GM12878 (cell line): Measurements from ENCODE around the gene FBXL14. TPM values are rescaled to one million over a fixed set of nuclear protein-coding genes. Genes with fewer than 3 reads are reported as not detected.

ENCODE experiments used
- ATAC-seq: fragments of 200-7000 bp; cut with Tn5 transposase; 3 replicates; pipeline ENCODE4 v1.9.1; 2020; ENCODE audit warnings: mild to moderate bottlenecking, moderate library complexity
- BruUV-seq: library from RNA; stranded (reverse); fragments of 400-500 nt; replicated peaks from 2 replicates; lab custom pipeline; 2021; lab: Mats Ljungman, UMichigan
- CTCF ChIA-PET: fragments of 300-600 bp; sonication (Branson Sonifier 250); formaldehyde crosslinking; extraction: SDS; loops from one replicate; lab custom pipeline; 2021; ENCODE audit warnings: inconsistent platforms; lab: Yijun Ruan, JAX
- POLR2A ChIA-PET: fragments of 350-600 bp; formaldehyde crosslinking; extraction: SDS; loops from one replicate; lab custom pipeline; 2021; ENCODE audit warnings: inconsistent platforms; lab: Charles Lee
- RAD21 ChIA-PET: fragments of 300-600 bp; sonication (Branson Sonifier 250); formaldehyde crosslinking; loops from one replicate; lab custom pipeline; 2023; ENCODE audit warnings: antibody characterized with exemption; ENCODE audit not compliant: unreplicated experiment; lab: Charles Lee
- SMC1A ChIA-PET: fragments of 300-600 bp; sonication (Branson Sonifier 250); formaldehyde crosslinking; loops from one replicate; lab custom pipeline; 2023; ENCODE audit not compliant: unreplicated experiment, uncharacterized antibody; lab: Charles Lee
- DNase-seq: peaks from one replicate; pipeline ENCODE4 v3.0.0-alpha.2; 2011; ENCODE audit warnings: low read depth, low spot score
- FAIRE-seq: peaks from 3 replicates; lab custom pipeline; 2011; peaks lifted over from hg19 to GRCh38; lab: Jason Lieb, UNC
- H2AFZ ChIP-seq: 2 replicates; pipeline ENCODE4 v1.6.0; 2011; ENCODE audit warnings: low read depth, low read length, control low read depth; ENCODE audit not compliant: control insufficient read depth
- H3K27ac ChIP-seq: 2 replicates; pipeline ENCODE4 v1.5.1; 2011; ENCODE audit warnings: control low read depth; ENCODE audit not compliant: control insufficient read depth, insufficient read depth
- H3K27me3 ChIP-seq, 2 experiments: replicated peaks in 1 of 2; 2 replicates each; pipeline versions ENCODE4 v1.6.0 to v1.6.1; 2011; ENCODE audit warnings: low read length in 1 of 2; ENCODE audit not compliant: control insufficient read depth in 2 of 2, insufficient read depth in 2 of 2
- H3K36me3 ChIP-seq, 2 experiments: 2 replicates each; pipeline ENCODE4 v1.5.1; 2011; ENCODE audit warnings: low read length in 1 of 2; ENCODE audit not compliant: control insufficient read depth in 2 of 2, insufficient read depth in 2 of 2
- H3K4me1 ChIP-seq: 2 replicates; pipeline ENCODE4 v1.6.1; 2011; ENCODE audit warnings: mild to moderate bottlenecking, low read length, moderate library complexity, mixed read lengths; ENCODE audit not compliant: control insufficient read depth, insufficient read depth
- H3K4me2 ChIP-seq: 2 replicates; pipeline ENCODE4 v1.6.0; 2011; ENCODE audit warnings: control low read depth; ENCODE audit not compliant: control insufficient read depth, insufficient read depth
- H3K4me3 ChIP-seq: fragments of 200-600 bp; sonication (generic); 2 replicates; pipeline ENCODE4 v1.5.1; 2016
- H3K79me2 ChIP-seq: 2 replicates; pipeline ENCODE4 v1.6.0; 2011; ENCODE audit warnings: low read length; ENCODE audit not compliant: control insufficient read depth, insufficient read depth
- H3K9ac ChIP-seq: 2 replicates; pipeline ENCODE4 v1.8.0; 2011; ENCODE audit warnings: low read length, control low read depth, mixed read lengths; ENCODE audit not compliant: control insufficient read depth, insufficient read depth
- H3K9me3 ChIP-seq: replicated peaks from 3 replicates; pipeline ENCODE4 v1.5.1; 2011; ENCODE audit warnings: mild to moderate bottlenecking, low read length; ENCODE audit not compliant: control insufficient read depth, insufficient read depth
- H4K20me1 ChIP-seq: 2 replicates; pipeline ENCODE4 v1.6.0; 2011; ENCODE audit not compliant: control insufficient read depth, insufficient read depth
- CHD2 ChIP-seq: IDR thresholded peaks from 2 replicates; pipeline ENCODE4 v1.6.1; 2011; ENCODE audit warnings: low read depth, low read length, improper control_type of control experiment, borderline replicate concordance
- GATAD2B ChIP-seq: fragments of 450-650 bp; conservative IDR thresholded peaks from 2 replicates; pipeline ENCODE4 v1.6.1; 2017; ENCODE audit warnings: low read depth, mild to moderate bottlenecking, moderate library complexity
- IKZF1 ChIP-seq: fragments of 450-650 bp; conservative IDR thresholded peaks from 2 replicates; pipeline ENCODE4 v1.6.1; 2017; ENCODE audit warnings: antibody characterized with exemption, mild to moderate bottlenecking
- KLF5 ChIP-seq: fragments of 450-650 bp; IDR thresholded peaks from 2 replicates; pipeline ENCODE4 v1.6.1; 2014; ENCODE audit warnings: mild to moderate bottlenecking; ENCODE audit not compliant: partially characterized antibody
- MAX ChIP-seq: IDR thresholded peaks from 2 replicates; pipeline ENCODE4 v1.6.1; 2012; ENCODE audit warnings: low read depth, low read length, improper control_type of control experiment
- NBN ChIP-seq: fragments of 450-650 bp; IDR thresholded peaks from 2 replicates; pipeline ENCODE4 v1.6.1; 2016
- TAF1 ChIP-seq: IDR thresholded peaks from 2 replicates; pipeline ENCODE4 v1.6.1; 2011; ENCODE audit warnings: mild to moderate bottlenecking, low read depth, low read length, borderline replicate concordance
- TCF3 ChIP-seq: IDR thresholded peaks from 2 replicates; pipeline ENCODE4 v1.6.1; 2012; ENCODE audit warnings: low read depth, mild to moderate bottlenecking, low read length, borderline replicate concordance; ENCODE audit not compliant: insufficient read depth
- WRNIP1 ChIP-seq: IDR thresholded peaks from 2 replicates; pipeline ENCODE4 v1.6.1; 2011; ENCODE audit warnings: low read depth, low read length, improper control_type of control experiment, borderline replicate concordance
- ZSCAN29 ChIP-seq: fragments of 450-650 bp; IDR thresholded peaks from 2 replicates; pipeline ENCODE4 v1.6.1; 2017; ENCODE audit warnings: mild to moderate bottlenecking, moderate library complexity
- WGBS: methylation state at CpG from one replicate; pipeline ENCODE4 v1.1.6; 2016; ENCODE audit warnings: low lambda C conversion rate; ENCODE audit not compliant: insufficient replicate concordance, insufficient coverage; ENCODE audit errors: missing lambda C conversion rate; 5-methylcytosine and 5-hydroxymethylcytosine counted together
- in situ Hi-C: fragments of 300-500 bp; cut with MboI; formaldehyde crosslinking; loops from 9 replicates; pipeline ENCODE4 v1.14.3; 2018; ENCODE audit warnings: mixed read lengths
- intact Hi-C: fragments of 100-400 bp; cut with micrococcal nuclease; formaldehyde crosslinking; loops from one replicate; pipeline ENCODE4 v1.14.2; 2022; ENCODE audit not compliant: unreplicated experiment
- polyA plus RNA-seq, 11 experiments: library from polyadenylated mRNA; depleted of rRNA in 4 of 11; unstranded in 6 of 11; stranded (reverse) in 5 of 11; fragments of >200 nt; fragmentation: Nextera tagmentation in 4 of 11; fragmentation: Illumina TruSeq in 1 of 11; extraction: Ambion mirVana in 4 of 11; extraction: Trizol in 1 of 11; gene quantifications; 1 replicate in 1 of 11; 2 replicates in 10 of 11; pipeline versions ENCODE4 v1.2.1 to v1.2.3, GENCODE V29; 2011 to 2016; ENCODE audit warnings: inconsistent platforms in 2 of 11, missing spikeins in 2 of 11, low read depth in 1 of 11
- total RNA-seq, 4 experiments: library from RNA; depleted of rRNA in 3 of 4; stranded (reverse); fragments of >200 nt in 3 of 4; fragmentation: Illumina TruSeq in 1 of 4; extraction: Trizol in 1 of 4; gene quantifications; 2 replicates each; pipeline versions ENCODE4 v1.2.1 to v1.2.3, GENCODE V29; 2013 to 2021
- TF ChIP-seq, protein P1 (sequence below): fragments of 450-650 bp; IDR thresholded peaks from 2 replicates; pipeline ENCODE4 v1.6.1; 2016; ENCODE audit warnings: mild to moderate bottlenecking
- TF ChIP-seq, protein P2 (sequence below), 3 experiments: IDR thresholded peaks in 2 of 3; conservative IDR thresholded peaks in 1 of 3; 2 replicates each; pipeline ENCODE4 v1.5.1; 2011; ENCODE audit warnings: low read depth in 3 of 3, low read length in 3 of 3, mild to moderate bottlenecking in 3 of 3, control low read depth in 2 of 3, moderate library complexity in 2 of 3, inconsistent platforms in 1 of 3, mixed read lengths in 1 of 3; ENCODE audit not compliant: control insufficient read depth in 2 of 3, insufficient read depth in 1 of 3; ENCODE audit errors: extremely low read depth in 1 of 3

The FBXL14 gene
- total and polyA plus RNA-seq, 10 of the 15 experiments (the other 5 are each of a cell fraction or from before 2014, with no cell fraction given), result 0.44 to 19.0 (median 2.9) TPM

DNA sequence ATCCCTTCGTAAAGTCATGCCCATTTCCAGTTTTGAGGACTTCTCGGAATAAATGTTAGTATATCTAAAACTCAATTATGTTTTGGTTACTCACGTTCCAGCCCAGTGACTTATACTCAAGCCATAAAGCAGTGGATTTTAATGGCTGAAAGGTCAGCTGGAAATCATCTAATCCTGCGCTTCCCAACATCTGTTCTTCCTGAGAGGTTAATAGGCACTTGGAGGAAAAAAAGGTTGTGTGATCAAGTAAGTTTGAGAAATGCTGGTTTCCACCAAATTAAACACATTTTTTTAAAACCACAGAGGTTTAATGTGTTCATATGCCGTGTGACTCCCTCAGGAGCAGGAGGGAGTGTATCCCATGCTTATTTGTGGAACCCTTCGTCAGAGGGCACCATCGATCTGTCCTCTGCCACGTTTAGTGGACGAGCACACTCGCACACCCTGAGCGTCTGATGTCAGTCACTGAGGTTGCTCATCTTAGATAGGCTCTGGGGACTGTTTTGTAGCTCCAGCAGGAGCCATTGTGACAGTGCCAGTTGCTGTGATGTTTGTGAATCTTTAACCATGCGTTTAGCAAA is 41.4 kb downstream of the FBXL14 start:
- SMC1A ChIA-PET, result interaction anchor here (1.1 to 2.6 kb wide), 5 partner anchors 12 to 449 kb away, joined by 3 to 20 read pairs (median 13); no protein-coding TSS in a partner anchor
- intact Hi-C loops (no loop called here), in situ Hi-C loops (no loop called here)
- peaks cover 2% of the 10 kb centered on the region for H3K79me2 ChIP-seq
- CTCF ChIA-PET, result interaction anchor here (1.0 to 3.8 kb wide), 7 partner anchors 8 to 435 kb away, joined by 3 to 28 read pairs (median 5); no protein-coding TSS in a partner anchor
- POLR2A ChIA-PET, result interaction anchor here (4.9 kb wide), 1 partner anchor 20 kb away, joined by 43 read pairs; no protein-coding TSS in a partner anchor
- H2AFZ ChIP-seq, result no peak overlapping the region
- H3K27me3 ChIP-seq, result no peaks in the 10 kb centered on the region
- H3K4me3 ChIP-seq, result no peak overlapping the region
- peaks cover 24% of the 10 kb centered on the region for H3K4me1 ChIP-seq
- no peaks in the 10 kb centered on the region for H3K36me3 ChIP-seq
- BruUV-seq, result no TSS peak
- no peak overlapping the region for H3K27ac ChIP-seq
- RAD21 ChIA-PET, result interaction anchor here (0.7 to 3.5 kb wide), 7 partner anchors 10 to 70 kb away, joined by 3 to 43 read pairs (median 4); no protein-coding TSS in a partner anchor
- no peaks in the 10 kb centered on the region for H4K20me1 ChIP-seq
- H3K9ac ChIP-seq, result no peak overlapping the region
- no peak for ATAC-seq
- DNase-seq, result no peak
- H3K4me2 ChIP-seq, result no peak overlapping the region
- FAIRE-seq, result no peak
- 95% methylated on average over 12 of the region's 12 CpGs for WGBS
- TF ChIP-seq, protein P1, sequence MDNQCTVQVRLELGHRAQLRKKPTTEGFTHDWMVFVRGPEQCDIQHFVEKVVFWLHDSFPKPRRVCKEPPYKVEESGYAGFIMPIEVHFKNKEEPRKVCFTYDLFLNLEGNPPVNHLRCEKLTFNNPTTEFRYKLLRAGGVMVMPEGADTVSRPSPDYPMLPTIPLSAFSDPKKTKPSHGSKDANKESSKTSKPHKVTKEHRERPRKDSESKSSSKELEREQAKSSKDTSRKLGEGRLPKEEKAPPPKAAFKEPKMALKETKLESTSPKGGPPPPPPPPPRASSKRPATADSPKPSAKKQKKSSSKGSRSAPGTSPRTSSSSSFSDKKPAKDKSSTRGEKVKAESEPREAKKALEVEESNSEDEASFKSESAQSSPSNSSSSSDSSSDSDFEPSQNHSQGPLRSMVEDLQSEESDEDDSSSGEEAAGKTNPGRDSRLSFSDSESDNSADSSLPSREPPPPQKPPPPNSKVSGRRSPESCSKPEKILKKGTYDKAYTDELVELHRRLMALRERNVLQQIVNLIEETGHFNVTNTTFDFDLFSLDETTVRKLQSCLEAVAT, result peak; percentile 25; the same call in 1 of the 2 replicates
- TF ChIP-seq GATAD2B, result no peak
- H3K9me3 ChIP-seq, result peaks cover 9% of the 10 kb centered on the region; the same call in 2 of the 3 replicates

DNA sequence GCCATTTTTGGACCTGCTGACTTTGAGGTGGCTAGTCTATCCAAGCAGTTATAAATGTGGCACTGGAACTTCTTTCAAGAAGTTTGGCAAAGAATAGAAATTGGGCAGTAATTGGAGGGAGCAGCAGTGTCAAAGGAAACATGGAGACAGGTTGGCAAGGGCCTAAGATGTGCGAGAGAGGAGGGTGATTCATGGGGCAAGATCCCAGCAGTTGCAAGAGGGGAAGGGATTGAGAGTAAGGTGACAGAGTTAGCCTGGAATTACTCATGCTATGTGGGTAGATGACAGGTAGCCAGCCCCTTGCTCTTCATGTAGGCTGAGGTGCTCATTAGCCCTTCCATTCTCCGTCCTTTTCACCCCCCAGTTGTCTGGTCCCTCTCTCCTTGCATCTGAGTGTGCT is 42.2 kb downstream of the FBXL14 start:
- no TSS peak for BruUV-seq
- POLR2A ChIA-PET, result interaction anchor here (4.9 kb wide), 1 partner anchor 19 kb away, joined by 43 read pairs; no protein-coding TSS in a partner anchor
- no peak for TF ChIP-seq TAF1
- no peak for TF ChIP-seq KLF5
- TF ChIP-seq MAX, result no peak
- TF ChIP-seq IKZF1, result no peak
- TF ChIP-seq NBN, result no peak
- TF ChIP-seq, protein P2, sequence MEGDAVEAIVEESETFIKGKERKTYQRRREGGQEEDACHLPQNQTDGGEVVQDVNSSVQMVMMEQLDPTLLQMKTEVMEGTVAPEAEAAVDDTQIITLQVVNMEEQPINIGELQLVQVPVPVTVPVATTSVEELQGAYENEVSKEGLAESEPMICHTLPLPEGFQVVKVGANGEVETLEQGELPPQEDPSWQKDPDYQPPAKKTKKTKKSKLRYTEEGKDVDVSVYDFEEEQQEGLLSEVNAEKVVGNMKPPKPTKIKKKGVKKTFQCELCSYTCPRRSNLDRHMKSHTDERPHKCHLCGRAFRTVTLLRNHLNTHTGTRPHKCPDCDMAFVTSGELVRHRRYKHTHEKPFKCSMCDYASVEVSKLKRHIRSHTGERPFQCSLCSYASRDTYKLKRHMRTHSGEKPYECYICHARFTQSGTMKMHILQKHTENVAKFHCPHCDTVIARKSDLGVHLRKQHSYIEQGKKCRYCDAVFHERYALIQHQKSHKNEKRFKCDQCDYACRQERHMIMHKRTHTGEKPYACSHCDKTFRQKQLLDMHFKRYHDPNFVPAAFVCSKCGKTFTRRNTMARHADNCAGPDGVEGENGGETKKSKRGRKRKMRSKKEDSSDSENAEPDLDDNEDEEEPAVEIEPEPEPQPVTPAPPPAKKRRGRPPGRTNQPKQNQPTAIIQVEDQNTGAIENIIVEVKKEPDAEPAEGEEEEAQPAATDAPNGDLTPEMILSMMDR (IDR thresholded peaks at IDR 0.05 in 2 of 3, conservative IDR thresholded peaks at IDR 0.05 in 1 of 3; ENCODE audit: control insufficient read depth in 2 of 3, extremely low read depth in 1 of 3, insufficient read depth in 1 of 3, low read depth in 3 of 3, low read length in 3 of 3), result no peak
- no peak for TF ChIP-seq WRNIP1
- TF ChIP-seq CHD2, result no peak
- no peak for TF ChIP-seq ZSCAN29
- no peak for TF ChIP-seq TCF3

More for the DNA sequence above, 42.2 kb downstream of the FBXL14 start:
- Histone ChIP-seq H4K20me1 (no peaks in the 10 kb centered on the region), H3K4me2 (no peak overlapping the region), H3K9me3 (peaks cover 9% of the 10 kb centered on the region; the same call in 2 of the 3 replicates), H3K27ac (no peak overlapping the region), H3K79me2 (peaks cover 2% of the 10 kb centered on the region), H3K9ac (no peak overlapping the region), H2AFZ (no peak overlapping the region), H3K4me3 (no peak overlapping the region), H3K36me3 (no peaks in the 10 kb centered on the region), H3K4me1 (peaks cover 32% of the 10 kb centered on the region), H3K27me3 (no peaks in the 10 kb centered on the region)
- CTCF ChIA-PET, result interaction anchor here (3.8 kb wide), 1 partner anchor 18 kb away, joined by 28 read pairs; no protein-coding TSS in a partner anchor
- SMC1A ChIA-PET, result interaction anchor here (1.0 to 2.1 kb wide), 3 partner anchors 19 to 31 kb away, joined by 3 to 14 read pairs (median 13); no protein-coding TSS in a partner anchor
- ATAC-seq (no peak), FAIRE-seq (no peak), DNase-seq (no peak)
- RAD21 ChIA-PET, result interaction anchor here (3.5 kb wide), 1 partner anchor 18 kb away, joined by 43 read pairs; no protein-coding TSS in a partner anchor
- intact Hi-C loops, result no loop called here
- 96% methylated on average over 2 of the region's 2 CpGs for WGBS
- in situ Hi-C loops, result no loop called here
